Breast epithelium (tissue), 4 donors: Measurements from ENCODE around the gene PNPLA5. TPM values are rescaled to one million over a fixed set of nuclear protein-coding genes. Genes with fewer than 3 reads are reported as not detected.

ENCODE experiments used
- DNase-seq, 2 donors: peaks; one replicate each; pipeline ENCODE4 v3.0.0-alpha.2; 2019; ENCODE audit warnings: low spot score in 2 of 2
- H3K27ac ChIP-seq, 2 donors: fragments of 200-600 bp; sonication (generic) in 1 of 2; one replicate each; pipeline ENCODE4 v1.5.1; 2016 to 2019; ENCODE audit warnings: mild to moderate bottlenecking in 1 of 2
- H3K27me3 ChIP-seq, 2 donors: fragments of 200-600 bp; sonication (generic) in 1 of 2; one replicate each; pipeline versions ENCODE4 v1.5.1 to v1.6.0; 2017 to 2019; ENCODE audit warnings: control low read depth in 1 of 2, mild to moderate bottlenecking in 1 of 2
- H3K36me3 ChIP-seq: fragments of 200-600 bp; one replicate; pipeline ENCODE4 v1.5.1; 2019
- H3K4me1 ChIP-seq, 2 donors: fragments of 200-600 bp; sonication (generic); one replicate each; pipeline ENCODE4 v1.5.1; 2016 to 2019; ENCODE audit warnings: control low read depth in 1 of 2
- H3K4me3 ChIP-seq, 3 donors: fragments of 200-600 bp; sonication (generic); 1 replicate in 2 of 3; 2 replicates in 1 of 3; pipeline ENCODE4 v1.5.1; 2016 to 2019; ENCODE audit warnings: mild to moderate bottlenecking in 3 of 3, moderate library complexity in 2 of 3
- H3K9me3 ChIP-seq, 2 donors: fragments of 200-600 bp; sonication (generic) in 1 of 2; one replicate each; pipeline ENCODE4 v1.5.1; 2016 to 2019; ENCODE audit warnings: control low read depth in 1 of 2
- CTCF ChIP-seq, 3 donors: fragments of 450-650 bp; IDR thresholded peaks; one replicate each; pipeline ENCODE4 v1.5.1; 2016 to 2017; ENCODE audit warnings: antibody characterized with exemption in 3 of 3, mild to moderate bottlenecking in 3 of 3, moderate library complexity in 3 of 3
- POLR2A ChIP-seq: fragments of 450-650 bp; IDR thresholded peaks from one replicate; pipeline ENCODE4 v1.6.1; 2016; ENCODE audit warnings: antibody characterized with exemption, mild to moderate bottlenecking, moderate library complexity
- POLR2AphosphoS5 ChIP-seq, 3 donors: sonication (generic); formaldehyde crosslinking; IDR thresholded peaks; one replicate each; pipeline ENCODE4 v1.6.1; 2017; ENCODE audit warnings: antibody characterized with exemption in 3 of 3
- intact Hi-C: fragments of 100-400 bp; cut with DNase I; formaldehyde crosslinking; loops from one replicate; pipeline ENCODE4 v1.15.1; 2023; ENCODE audit warnings: low total_unique reads
- total RNA-seq, 3 donors: library from RNA; depleted of rRNA; stranded (reverse); fragments of >200 nt; gene quantifications; one replicate each; pipeline ENCODE4 v1.1.0, GENCODE V29; 2016

PNPLA5 gene
- total RNA-seq, 3 donors from 2014 or later: not detected

- H3K4me1 ChIP-seq: no peaks in the 10 kb centered on the region
- H3K9me3 ChIP-seq: no peaks in the 10 kb centered on the region
- no peak overlapping the region for H3K27ac ChIP-seq
- no peaks in the 10 kb centered on the region for H3K36me3 ChIP-seq
- no peak overlapping the region for H3K4me3 ChIP-seq
- DNase-seq: no peak
- intact Hi-C loops: no loop called here
- no peaks in the 10 kb centered on the region for H3K27me3 ChIP-seq
- no peak for TF ChIP-seq POLR2A
Measured at GRCh38 chr22:43838571-43839307, 53.1 kb downstream of the PNPLA5 start.

DNA sequence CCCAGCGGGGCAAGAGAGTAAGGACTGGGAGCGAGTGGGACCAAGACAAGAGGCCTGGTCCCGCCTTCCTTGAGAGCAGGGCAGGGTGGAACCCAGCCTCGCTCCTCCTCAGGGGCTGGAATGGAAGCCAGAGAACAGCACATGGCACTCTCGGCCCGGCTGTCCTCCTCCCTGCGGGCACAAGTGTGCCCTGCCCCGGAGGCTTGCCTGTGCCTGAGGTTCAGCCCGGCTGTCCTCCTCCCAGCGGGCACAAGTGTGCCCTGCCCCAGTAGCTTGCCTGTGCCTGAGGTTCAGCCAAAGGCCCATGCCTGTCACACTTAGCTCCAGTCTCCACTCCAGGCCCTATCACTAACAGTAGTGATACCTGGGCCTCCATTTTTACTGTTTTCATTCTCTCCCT, 53.7 kb downstream of the PNPLA5 start:
- intact Hi-C loops: no loop called here
- Histone ChIP-seq H3K27ac (no peak overlapping the region), H3K4me1 (no peaks in the 10 kb centered on the region), H3K27me3 (no peaks in the 10 kb centered on the region), H3K36me3 (no peaks in the 10 kb centered on the region), H3K9me3 (no peaks in the 10 kb centered on the region), H3K4me3 (no peak overlapping the region)
- TF ChIP-seq CTCF (IDR thresholded peaks at IDR 0.05) (no peak), POLR2A (no peak), POLR2AphosphoS5 (IDR thresholded peaks at IDR 0.05) (no peak)
- no peak for DNase-seq

GRCh38 chr22:43837666-43838065, 54.1 kb downstream of the PNPLA5 start:
- intact Hi-C loops: no loop called here
- TF ChIP-seq POLR2AphosphoS5 (IDR thresholded peaks at IDR 0.05) (no peak), POLR2A (no peak), CTCF (IDR thresholded peaks at IDR 0.05) (no peak)
- Histone ChIP-seq H3K27ac (no peak overlapping the region), H3K27me3 (no peaks in the 10 kb centered on the region), H3K4me3 (no peak overlapping the region), H3K36me3 (no peaks in the 10 kb centered on the region), H3K9me3 (no peaks in the 10 kb centered on the region), H3K4me1 (no peaks in the 10 kb centered on the region)
- DNase-seq: no peak

DNA sequence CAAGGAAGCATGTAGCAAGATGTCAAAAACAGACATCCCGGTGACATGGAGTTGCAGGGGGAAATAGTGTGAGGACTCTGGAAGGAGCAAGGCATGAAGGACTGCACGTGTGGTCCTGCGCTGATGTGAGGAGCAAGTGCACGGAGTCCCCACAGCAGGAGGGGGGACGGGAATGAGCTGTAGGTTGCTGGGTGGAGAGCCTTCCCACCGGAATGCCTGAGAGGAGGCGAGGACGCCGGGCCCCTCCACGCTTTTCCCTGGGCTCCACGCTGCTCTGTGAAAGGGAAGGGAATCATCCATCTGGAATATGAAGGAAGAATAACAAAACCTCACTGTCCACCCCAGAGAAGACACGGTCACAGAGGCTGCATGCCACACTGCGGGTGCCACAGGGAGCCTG, 56.1 kb downstream of the PNPLA5 start:
- H3K27ac ChIP-seq: no peak overlapping the region
- H3K27me3 ChIP-seq: no peaks in the 10 kb centered on the region
- H3K36me3 ChIP-seq: no peaks in the 10 kb centered on the region
- H3K4me3 ChIP-seq: no peak overlapping the region
- H3K9me3 ChIP-seq: no peaks in the 10 kb centered on the region
- intact Hi-C loops: no loop called here
- H3K4me1 ChIP-seq: no peaks in the 10 kb centered on the region
- no peak for TF ChIP-seq POLR2AphosphoS5 (IDR thresholded peaks at IDR 0.05)
- TF ChIP-seq POLR2A: no peak
- TF ChIP-seq CTCF (IDR thresholded peaks at IDR 0.05): no peak
- no peak for DNase-seq

DNA sequence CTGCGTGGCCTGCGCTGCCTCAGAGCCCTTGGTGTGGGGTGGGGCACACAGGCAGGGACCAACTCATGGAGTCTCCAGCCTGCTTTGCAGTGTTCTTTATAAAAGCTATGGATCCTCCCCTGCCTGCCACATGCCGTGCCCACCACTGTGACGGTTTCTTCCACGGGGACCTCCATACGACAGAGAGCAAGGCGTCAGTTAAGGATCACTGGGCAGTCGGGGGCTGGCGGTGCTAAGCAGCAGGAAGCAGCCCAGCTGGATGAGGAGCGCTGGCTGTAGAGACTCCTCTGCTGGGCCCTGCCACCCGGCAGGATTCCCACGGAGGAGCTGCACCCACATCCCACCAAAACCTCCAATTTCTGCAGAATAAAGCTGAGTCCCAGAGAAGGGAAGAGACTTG, 56.6 kb downstream of the PNPLA5 start:
- TF ChIP-seq CTCF (IDR thresholded peaks at IDR 0.05): no peak
- TF ChIP-seq POLR2A: no peak
- no peak for TF ChIP-seq POLR2AphosphoS5 (IDR thresholded peaks at IDR 0.05)
- intact Hi-C loops: no loop called here
- no peaks in the 10 kb centered on the region for H3K4me1 ChIP-seq
- H3K9me3 ChIP-seq: no peaks in the 10 kb centered on the region
- H3K4me3 ChIP-seq: no peak overlapping the region
- no peaks in the 10 kb centered on the region for H3K27me3 ChIP-seq
- no peak for DNase-seq
- H3K36me3 ChIP-seq: no peaks in the 10 kb centered on the region
- no peak overlapping the region for H3K27ac ChIP-seq
